ENCODE measurements around the gene PFAS. TPM values are rescaled to one million over a fixed set of nuclear protein-coding genes. Genes with fewer than 3 reads are reported as not detected.

Gene PFAS
- total RNA-seq, 1 experiment from 2014 or later = 228 TPM

DNA sequence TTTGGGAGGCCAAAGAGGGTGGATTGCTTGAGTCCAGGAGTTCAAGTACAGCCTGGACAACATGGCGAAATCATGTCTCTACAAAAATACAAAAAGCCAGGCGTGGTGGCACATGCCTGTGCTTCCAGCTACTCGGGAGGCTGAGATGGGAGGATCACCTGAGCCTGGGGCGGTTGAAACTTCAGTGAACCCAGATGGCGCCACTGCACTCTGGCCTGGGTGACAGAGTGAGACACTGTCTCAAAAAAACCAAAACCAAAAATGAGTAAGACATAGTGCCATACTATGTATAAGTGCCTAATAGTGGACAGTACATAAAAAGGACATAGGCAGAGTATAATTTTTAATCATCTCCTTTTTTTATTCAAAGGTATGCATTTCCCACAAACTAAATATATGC lies 5.3 kb upstream of the PFAS start:
- no peaks in the 10 kb centered on the region for H3K79me1 ChIP-seq (ENCODE audit: insufficient read depth, low read depth, low read length, poor library complexity, severe bottlenecking)
- no peak overlapping the region for H3K4me3 Mint-ChIP-seq
- WGBS (ENCODE audit: extremely low coverage, insufficient read length, low lambda C conversion rate) = no CpG with 5 or more reads among the region's 5 CpGs

More for the DNA sequence above, 5.3 kb upstream of the PFAS start:
- Histone ChIP-seq H3K14ac (ENCODE audit: insufficient read depth, low read length) (no peak overlapping the region), H3K23me2 (ENCODE audit: insufficient read length, low read depth, low read length, poor library complexity, severe bottlenecking) (peaks cover 2% of the 10 kb centered on the region), H3K4ac (ENCODE audit: low read depth, low read length) (no peak overlapping the region), H2BK120ac (ENCODE audit: low read depth, low read length, poor library complexity, severe bottlenecking) (no peak overlapping the region), H4K8ac (replicated peaks; ENCODE audit: insufficient read length, low read depth, low read length) (no peak overlapping the region), H2BK12ac (ENCODE audit: insufficient read length, low read depth, low read length) (no peak overlapping the region), H3K27me3 (ENCODE audit: insufficient read depth, low read length) (no peaks in the 10 kb centered on the region), H3K56ac (ENCODE audit: insufficient read length, low read depth, low read length) (no peak overlapping the region), H2BK20ac (ENCODE audit: low read depth, low read length, poor library complexity, severe bottlenecking) (no peak overlapping the region), H2AK5ac (ENCODE audit: insufficient read length, low read length) (no peak overlapping the region), H2BK5ac (ENCODE audit: insufficient read length, low read length) (no peak overlapping the region), H3T11ph (ENCODE audit: low read length) (no peak overlapping the region), H3K23ac (ENCODE audit: insufficient read length, low read depth, low read length) (no peak overlapping the region), H3K9me3 (ENCODE audit: control insufficient read depth, low read depth, low read length) (no peaks in the 10 kb centered on the region), H3K27ac (ENCODE audit: insufficient read length, low read depth, low read length) (no peak overlapping the region), H4K5ac (ENCODE audit: insufficient read length, low read depth, low read length) (no peak overlapping the region), H3K18ac (ENCODE audit: insufficient read length, low read depth, low read length) (no peak overlapping the region), H3K9ac (ENCODE audit: extremely low read depth, insufficient read length, low read length) (no peak overlapping the region), H3K4me1 (ENCODE audit: insufficient read depth, low read length) (no peaks in the 10 kb centered on the region), H3K4me2 (ENCODE audit: insufficient read depth, insufficient read length, low read length) (no peak overlapping the region), H2AFZ (ENCODE audit: low read length) (no peak overlapping the region), H4K91ac (ENCODE audit: insufficient read length, low read depth, low read length) (no peak overlapping the region), H2BK15ac (ENCODE audit: low read depth, low read length) (no peak overlapping the region), H3K79me2 (ENCODE audit: insufficient read depth, low read length) (peaks cover 3% of the 10 kb centered on the region; the same call in 1 of the 2 replicates), H4K20me1 (ENCODE audit: control insufficient read depth, insufficient read depth, insufficient read length) (no peaks in the 10 kb centered on the region)
- no peak for DNase-seq
- peaks cover 2% of the 10 kb centered on the region; the same call in 1 of the 2 replicates for H3K27me3 Mint-ChIP-seq (ENCODE audit: low read depth)
- peaks cover 0 to 3% of the 10 kb centered on the region in 2 experiments; a peak in 2 of 4 replicates for H3K4me1 Mint-ChIP-seq
- H3K27ac Mint-ChIP-seq = no peak overlapping the region; a peak in 1 of 7 replicates
- TF ChIP-seq, protein P1, sequence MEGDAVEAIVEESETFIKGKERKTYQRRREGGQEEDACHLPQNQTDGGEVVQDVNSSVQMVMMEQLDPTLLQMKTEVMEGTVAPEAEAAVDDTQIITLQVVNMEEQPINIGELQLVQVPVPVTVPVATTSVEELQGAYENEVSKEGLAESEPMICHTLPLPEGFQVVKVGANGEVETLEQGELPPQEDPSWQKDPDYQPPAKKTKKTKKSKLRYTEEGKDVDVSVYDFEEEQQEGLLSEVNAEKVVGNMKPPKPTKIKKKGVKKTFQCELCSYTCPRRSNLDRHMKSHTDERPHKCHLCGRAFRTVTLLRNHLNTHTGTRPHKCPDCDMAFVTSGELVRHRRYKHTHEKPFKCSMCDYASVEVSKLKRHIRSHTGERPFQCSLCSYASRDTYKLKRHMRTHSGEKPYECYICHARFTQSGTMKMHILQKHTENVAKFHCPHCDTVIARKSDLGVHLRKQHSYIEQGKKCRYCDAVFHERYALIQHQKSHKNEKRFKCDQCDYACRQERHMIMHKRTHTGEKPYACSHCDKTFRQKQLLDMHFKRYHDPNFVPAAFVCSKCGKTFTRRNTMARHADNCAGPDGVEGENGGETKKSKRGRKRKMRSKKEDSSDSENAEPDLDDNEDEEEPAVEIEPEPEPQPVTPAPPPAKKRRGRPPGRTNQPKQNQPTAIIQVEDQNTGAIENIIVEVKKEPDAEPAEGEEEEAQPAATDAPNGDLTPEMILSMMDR (conservative IDR thresholded peaks at IDR 0.05) = peak; percentile 34
- peaks cover 14 to 38% (median 34%) of the 10 kb centered on the region in 3 experiments; a peak in 6 of 7 replicates for H3K36me3 Mint-ChIP-seq (ENCODE audit: insufficient read depth in 1 of 3, low read depth in 3 of 3)
- H3K9me3 Mint-ChIP-seq = no peaks in the 10 kb centered on the region

Measured in H9 (cell line).